HG03469 (cell line): ENCODE data around the gene EPYC.
"Not testable (repeated sequence)": the region's sequence is repeated elsewhere in the genome, so short reads cannot be mapped to it uniquely, and the experiment has no call there.

ENCODE experiments used
- ATAC-seq: cut with Tn5 transposase; IDR thresholded peaks from one replicate; pipeline ENCODE4 v1.9.1; 2021; ENCODE audit warnings: mild to moderate bottlenecking, moderate library complexity, moderate number of reproducible peaks; ENCODE audit not compliant: unreplicated experiment

Gene EPYC

GRCh38 chr12:90995010-90995409, 9.8 kb downstream of the EPYC start:
- ATAC-seq = no peak

GRCh38 chr12:90991952-90992465, 12.8 kb downstream of the EPYC start:
- no peak for ATAC-seq

DNA sequence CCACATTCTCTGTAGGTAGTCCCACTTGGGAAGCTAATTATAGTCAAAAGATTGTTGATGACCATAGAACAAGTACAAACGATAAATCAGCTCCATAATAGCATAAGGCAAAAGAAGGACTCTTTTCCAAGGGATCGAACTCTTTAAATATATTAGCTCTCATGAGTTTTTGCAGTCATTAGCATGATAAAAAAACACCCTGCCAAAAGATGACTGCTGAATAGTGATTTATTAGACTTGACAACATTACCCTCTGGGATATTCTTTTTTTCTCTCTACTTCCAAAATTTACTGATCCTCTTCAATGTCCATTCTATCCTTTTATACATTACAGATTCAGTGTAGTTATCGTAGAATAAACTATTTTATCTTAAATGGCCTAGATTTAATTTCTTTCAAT, 14.2 kb downstream of the EPYC start:
- ATAC-seq = no peak

DNA sequence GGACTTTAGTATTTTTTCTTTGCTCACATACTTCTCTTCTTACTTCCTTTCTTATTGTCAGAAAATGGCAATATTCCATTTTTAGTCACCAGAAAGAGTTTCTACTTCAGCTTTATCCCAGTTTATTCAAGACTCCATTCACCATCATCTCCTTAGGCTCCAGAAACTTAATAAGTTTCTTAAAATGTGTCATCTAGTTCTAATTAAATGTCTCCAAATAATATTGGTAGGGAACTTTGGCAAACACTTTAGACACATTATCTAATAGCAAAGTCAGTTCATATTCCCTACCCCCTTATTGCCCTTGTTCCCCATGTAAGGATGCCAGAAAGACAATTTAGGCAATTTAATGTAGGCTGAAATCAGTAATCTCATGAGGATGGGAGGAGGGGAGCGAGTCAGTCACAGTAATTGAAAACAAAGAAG, 15.1 kb downstream of the EPYC start:
- ATAC-seq = no peak

DNA sequence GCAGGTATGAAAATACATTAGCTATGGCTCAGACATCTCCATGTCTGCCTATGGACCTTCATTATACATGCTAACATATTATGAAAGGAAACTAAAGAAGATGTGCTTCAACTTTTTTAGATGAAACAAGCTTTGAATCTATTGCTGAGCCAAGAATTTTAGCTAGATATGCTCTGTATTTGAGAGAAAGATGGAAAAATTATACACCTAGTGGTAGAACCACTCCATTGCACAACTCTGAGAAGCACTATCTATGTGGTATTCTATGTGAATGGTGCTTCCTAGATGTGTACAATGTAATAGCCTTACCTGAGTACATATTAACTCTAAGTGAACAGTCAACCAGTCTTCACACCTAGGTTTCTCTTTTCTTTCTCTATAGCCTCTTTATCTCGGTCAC, 17.3 kb downstream of the EPYC start:
- ATAC-seq = peak; percentile 84

DNA sequence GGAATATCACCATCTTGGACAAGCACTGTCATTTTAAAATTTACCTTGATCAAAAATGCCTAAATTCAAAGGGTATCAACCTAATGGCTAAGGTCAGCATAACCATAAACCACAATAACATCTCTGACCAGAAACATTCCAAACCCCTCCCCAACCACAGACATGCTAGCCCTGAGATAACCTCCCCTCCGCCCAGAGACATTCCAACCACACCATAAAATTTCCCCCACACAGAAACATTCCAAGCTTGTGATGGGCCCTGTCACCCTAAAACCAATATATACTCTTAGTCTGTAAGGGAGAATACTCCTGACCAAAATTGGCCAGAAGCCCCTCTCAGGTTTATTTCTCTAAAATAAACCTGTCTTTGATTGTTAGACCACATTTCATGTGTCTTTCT, 17.7 kb downstream of the EPYC start:
- no peak for ATAC-seq

GRCh38 chr12:90985331-90985730, 19.4 kb downstream of the EPYC start:
- not testable (repeated sequence) for ATAC-seq

- no peak for ATAC-seq
Measured at GRCh38 chr12:90984114-90984513, 20.7 kb downstream of the EPYC start.

DNA sequence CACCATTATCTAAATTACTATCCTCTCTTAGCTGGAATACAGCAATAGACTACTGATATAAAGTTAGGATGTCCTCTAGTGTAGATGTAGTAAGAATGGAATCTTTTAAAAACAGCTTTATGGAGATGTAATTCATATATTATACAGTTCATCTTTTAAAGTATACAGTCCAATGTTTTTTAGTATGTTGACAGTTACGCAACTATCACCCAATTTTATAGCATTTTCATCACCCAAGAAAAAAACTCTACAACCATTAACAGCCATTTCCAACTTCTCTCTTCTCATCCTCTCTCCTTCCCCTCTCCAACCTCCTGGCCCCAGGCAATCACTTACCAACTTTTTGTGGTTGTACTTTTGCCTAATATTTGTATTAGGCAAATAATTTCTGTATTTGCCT, 22.6 kb downstream of the EPYC start:
- no peak for ATAC-seq

DNA sequence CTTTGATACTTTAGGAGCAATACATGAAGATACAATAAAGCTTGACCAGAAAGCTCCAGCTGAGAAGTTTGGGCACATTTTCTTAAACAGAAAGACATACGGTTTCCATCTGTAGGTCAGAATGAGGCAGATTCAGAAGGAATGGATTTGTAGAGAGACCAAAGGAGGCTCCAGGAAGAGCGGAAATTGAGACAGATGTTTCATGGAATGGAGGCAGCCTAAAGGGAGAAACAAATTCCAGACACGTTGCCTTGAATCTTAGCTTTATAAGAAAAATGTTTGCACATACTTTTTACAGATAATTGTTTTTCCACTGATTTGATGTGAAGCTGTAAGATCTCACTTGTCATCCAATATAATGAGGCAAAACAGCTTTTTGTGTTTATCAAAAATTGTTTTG, 24.8 kb downstream of the EPYC start:
- ATAC-seq = no peak

DNA sequence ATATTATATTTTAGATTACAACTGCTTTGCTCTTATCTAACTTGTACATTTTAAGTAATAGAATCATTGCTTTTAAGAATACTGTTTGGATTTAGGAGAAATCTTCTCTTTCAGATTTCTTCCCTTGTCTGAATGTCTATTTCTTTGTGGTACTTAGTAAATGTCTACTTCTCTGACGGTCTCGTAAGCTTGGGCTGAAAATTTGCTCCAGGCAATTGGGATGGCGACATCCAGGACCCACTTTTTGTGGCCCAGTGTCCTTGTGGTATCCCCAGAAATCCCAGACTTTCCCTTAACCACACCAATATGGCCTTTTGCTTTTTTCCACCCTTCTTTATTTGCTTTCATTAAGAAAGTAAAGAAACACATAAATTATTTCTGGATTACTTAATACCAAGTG, 25.8 kb downstream of the EPYC start:
- no peak for ATAC-seq

DNA sequence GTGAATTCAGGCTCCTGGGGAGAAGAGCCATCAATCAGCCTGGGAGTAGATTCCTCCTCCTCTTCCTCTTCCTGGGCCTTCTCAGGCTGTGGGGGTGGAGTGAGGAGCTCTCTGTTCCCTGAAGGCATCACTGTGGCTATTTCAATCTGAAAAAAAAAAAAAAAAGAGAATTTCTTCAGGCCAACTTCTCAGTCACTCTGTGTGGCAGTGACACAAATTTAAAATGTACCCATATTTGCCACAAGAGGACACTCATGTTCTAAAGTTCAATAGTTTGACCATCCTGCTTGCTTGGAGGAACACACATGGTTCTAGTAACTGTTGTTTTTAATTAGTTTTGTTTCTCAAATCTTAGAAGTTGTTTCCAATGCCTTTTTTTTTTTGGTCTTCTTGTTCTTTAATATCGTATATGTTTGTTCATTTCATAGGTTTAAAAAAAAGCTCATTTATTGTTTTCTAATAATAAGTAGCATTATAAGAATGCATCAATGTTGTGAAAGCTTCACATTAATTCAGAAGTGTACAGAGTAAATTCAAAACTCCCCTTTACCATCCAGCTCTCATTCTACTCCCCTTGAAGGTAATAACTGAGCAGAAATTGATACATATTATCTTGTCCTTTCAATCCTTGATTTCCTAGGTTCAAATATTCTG, 26.5 kb downstream of the EPYC start:
- ATAC-seq = peak; percentile 93

DNA sequence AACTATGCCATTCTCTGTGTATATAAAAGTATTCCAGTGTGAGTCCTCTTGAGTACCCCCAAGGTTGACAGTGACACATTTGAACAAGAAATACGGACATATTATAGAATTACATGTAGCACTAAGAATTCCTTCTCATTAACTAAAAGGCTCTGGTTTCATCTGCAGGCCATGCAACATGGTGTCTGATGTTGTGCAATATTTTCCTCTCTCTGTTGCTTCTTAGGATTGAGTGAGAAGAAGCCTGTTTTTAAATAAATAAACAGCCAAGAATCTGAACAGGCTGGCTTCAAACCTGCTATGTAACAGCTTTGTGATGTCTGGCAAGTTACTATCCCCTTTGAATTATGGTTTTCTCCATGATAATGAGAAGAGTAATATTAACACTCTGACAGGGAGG, 27.5 kb downstream of the EPYC start:
- ATAC-seq = no peak

GRCh38 chr12:90974286-90974685, 30.5 kb downstream of the EPYC start:
- ATAC-seq = no peak

GRCh38 chr12:90972226-90972625, 32.5 kb downstream of the EPYC start:
- ATAC-seq = no peak

DNA sequence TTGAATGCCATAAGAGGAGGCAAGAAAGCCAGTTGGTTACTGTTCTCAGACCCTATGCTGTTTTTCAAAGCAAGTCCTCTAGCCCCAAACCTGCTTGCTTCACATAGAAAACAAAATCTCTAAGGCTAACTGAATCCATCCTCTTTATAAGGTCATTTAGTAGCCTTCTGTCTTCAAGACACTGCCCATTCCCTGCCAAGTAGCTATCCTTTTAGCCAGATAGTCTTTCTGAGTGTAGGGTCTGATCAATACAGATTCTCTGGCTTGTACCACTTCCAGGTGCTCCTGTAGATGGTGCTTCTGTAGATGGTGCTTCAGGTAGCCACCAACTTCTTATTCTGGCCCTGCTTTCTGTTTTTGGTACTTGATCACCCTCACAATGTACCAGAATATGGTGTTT, 33.9 kb downstream of the EPYC start:
- no peak for ATAC-seq

GRCh38 chr12:90970471-90970870, 34.3 kb downstream of the EPYC start:
- no peak for ATAC-seq

DNA sequence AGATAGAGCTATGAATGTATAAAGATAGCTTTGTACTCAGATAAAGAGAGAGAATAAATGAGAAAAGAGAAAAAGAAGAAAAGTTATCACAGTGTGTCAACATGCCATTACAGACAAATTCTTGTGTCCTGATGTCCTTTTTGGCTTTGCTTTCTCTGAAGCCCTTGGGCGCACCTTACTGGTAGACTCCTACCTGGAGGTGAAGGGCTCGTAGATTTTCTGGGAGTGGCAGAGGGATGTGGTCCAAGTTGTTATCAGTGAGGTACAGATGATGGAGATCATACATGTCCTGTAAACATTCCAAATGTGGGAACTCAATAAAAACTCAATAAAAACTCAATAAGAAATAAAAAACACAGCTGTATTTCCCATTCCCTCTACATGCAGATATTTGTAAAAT, 34.9 kb downstream of the EPYC start:
- no peak for ATAC-seq

DNA sequence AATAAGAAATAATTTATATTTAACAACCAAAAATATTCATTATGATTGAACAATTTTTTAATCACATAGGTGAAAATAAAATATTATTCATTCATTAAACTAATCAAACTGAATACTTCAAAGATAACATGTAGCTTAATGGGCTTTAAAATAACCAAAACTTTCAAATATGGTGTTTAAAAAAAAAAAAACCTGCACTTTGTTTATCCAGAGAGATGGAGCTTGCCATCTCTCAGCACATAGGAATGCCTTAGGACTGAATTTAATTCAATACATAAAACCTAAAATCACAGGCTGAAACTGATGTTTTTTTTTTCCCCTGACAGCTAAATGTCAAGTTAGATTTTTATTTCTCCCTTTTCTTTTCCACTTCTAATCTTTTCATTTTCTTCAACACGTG, 35.4 kb downstream of the EPYC start:
- ATAC-seq = no peak

DNA sequence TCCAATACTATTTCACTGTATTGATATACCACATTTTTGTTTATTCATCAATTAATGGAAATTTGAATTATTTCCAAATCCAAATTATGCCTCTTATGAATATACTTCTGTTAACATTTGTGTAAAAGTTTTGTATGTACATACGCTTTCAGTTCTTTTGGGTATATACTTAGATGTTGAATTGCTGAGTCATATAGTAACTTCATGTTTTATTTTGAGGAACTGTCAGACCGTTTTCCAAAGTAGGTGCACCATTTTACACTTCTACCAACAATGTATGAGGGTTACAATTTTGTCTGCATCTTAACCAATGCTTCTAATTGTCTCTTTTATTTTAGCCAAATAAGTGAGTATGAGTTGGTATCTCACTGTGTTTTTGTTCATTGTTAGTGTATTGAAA, 39.6 kb downstream of the EPYC start:
- peak; percentile 83 for ATAC-seq

DNA sequence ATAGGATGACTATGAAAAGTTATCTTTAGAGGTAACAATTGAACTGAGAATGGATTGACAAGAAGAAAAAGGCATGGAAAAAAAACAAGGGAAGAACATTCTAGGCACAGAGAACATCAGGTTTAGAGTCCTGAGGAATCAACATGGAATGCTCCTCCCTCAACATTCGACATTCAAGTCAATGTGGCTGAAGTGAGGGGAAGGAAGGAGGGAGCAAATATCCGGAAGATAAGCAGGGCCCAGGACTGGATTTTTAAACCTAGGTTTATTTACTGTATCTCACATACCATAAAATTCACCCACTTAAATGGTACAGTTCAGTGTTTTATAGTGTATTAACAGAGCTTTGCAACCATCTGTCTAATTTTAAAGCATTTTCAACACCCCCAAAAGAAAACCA, 40.2 kb downstream of the EPYC start:
- no peak for ATAC-seq

DNA sequence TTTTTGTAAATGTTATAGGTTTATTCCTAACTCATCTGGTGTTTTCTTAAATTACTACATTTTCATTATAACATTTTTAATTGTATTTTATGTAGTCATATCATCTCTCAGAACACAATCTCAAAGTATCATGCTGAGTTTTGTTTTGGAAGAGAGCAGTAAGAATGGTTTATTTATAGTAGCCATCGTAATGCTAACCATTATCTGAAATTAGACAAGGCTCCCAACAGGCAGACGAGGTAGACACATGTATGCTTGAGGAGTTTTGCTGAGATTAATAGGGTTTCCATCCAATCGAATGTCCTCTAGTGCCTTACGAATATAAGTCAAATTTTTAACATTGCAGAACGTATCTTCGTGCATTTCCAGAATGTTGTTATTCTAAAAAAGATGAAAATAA, 40.8 kb downstream of the EPYC start:
- ATAC-seq = no peak

- no peak for ATAC-seq
Measured at GRCh38 chr12:90961154-90961553, 43.6 kb downstream of the EPYC start.
